ENCODE measurements around the gene HEMK1. TPM values are rescaled to one million over a fixed set of nuclear protein-coding genes. Genes with fewer than 3 reads are reported as not detected.

Gene HEMK1
- total RNA-seq, 2 experiments from 2014 or later = 97.1 to 101 TPM

GRCh38 chr3:50557106-50557505, 12.2 kb upstream of the HEMK1 start:
- Mint-ChIP-seq H3K9me3 (no peaks in the 10 kb centered on the region), H3K36me3 (ENCODE audit: low read depth) (peaks cover 3% of the 10 kb centered on the region), H3K27ac (no peak overlapping the region), H3K27me3 (no peaks in the 10 kb centered on the region), H3K4me1 (ENCODE audit: low read depth) (peaks cover 5% of the 10 kb centered on the region), H3K4me3 (no peak overlapping the region)
- intact Hi-C loops (cut with micrococcal nuclease) = no loop called here
- TF ChIP-seq CTCF (IDR thresholded peaks at IDR 0.05) = no peak
- CTCF ChIA-PET = interaction anchor here (8.9 kb wide), 1 partner anchor 15 kb away, joined by 36 read pairs; no protein-coding TSS in a partner anchor
- POLR2A ChIA-PET = interaction anchor here (0.6 to 2.6 kb wide), 5 partner anchors 10 to 125 kb away, joined by 3 to 13 read pairs (median 3); partner anchors contain the start of gene C3orf18
- ATAC-seq = no peak
- DNase-seq = no peak

- CTCF ChIA-PET = interaction anchor here (1.6 to 8.9 kb wide), 2 partner anchors 16 to 124 kb away, joined by 3 to 36 read pairs; no protein-coding TSS in a partner anchor
- ATAC-seq (no peak), DNase-seq (no peak)
- intact Hi-C loops (cut with micrococcal nuclease) = no loop called here
- Mint-ChIP-seq H3K4me3 (no peak overlapping the region), H3K4me1 (ENCODE audit: low read depth) (peaks cover 8% of the 10 kb centered on the region), H3K27me3 (no peaks in the 10 kb centered on the region), H3K36me3 (ENCODE audit: low read depth) (peaks cover 3% of the 10 kb centered on the region), H3K9me3 (no peaks in the 10 kb centered on the region), H3K27ac (no peak overlapping the region)
- no peak for TF ChIP-seq CTCF (IDR thresholded peaks at IDR 0.05)
- POLR2A ChIA-PET = interaction anchor here (1.6 to 2.6 kb wide), 2 partner anchors 9 to 52 kb away, joined by 9 to 13 read pairs; partner anchors contain the start of gene C3orf18
Observed at GRCh38 chr3:50557915-50558314, 11.4 kb upstream of the HEMK1 start.

- no peak overlapping the region for H3K27ac Mint-ChIP-seq
- peaks cover 19% of the 10 kb centered on the region for H3K4me1 Mint-ChIP-seq (ENCODE audit: low read depth)
- intact Hi-C loops (cut with micrococcal nuclease) = no loop called here
- ChIA-PET POLR2A (interaction anchor here (1.0 kb wide), 1 partner anchor 8 kb away, joined by 3 read pairs; the partner anchor contains the start of gene C3orf18), CTCF (interaction anchor here (0.7 to 0.9 kb wide), 2 partner anchors 9 to 35 kb away, joined by 3 read pairs; no protein-coding TSS in a partner anchor)
- ATAC-seq (no peak), DNase-seq (no peak)
- no peaks in the 10 kb centered on the region for H3K27me3 Mint-ChIP-seq
- TF ChIP-seq CTCF (IDR thresholded peaks at IDR 0.05) = no peak
- peaks cover 8% of the 10 kb centered on the region for H3K36me3 Mint-ChIP-seq (ENCODE audit: low read depth)
- H3K9me3 Mint-ChIP-seq = no peaks in the 10 kb centered on the region
- no peak overlapping the region for H3K4me3 Mint-ChIP-seq
Observed at GRCh38 chr3:50559702-50560101, 9.6 kb upstream of the HEMK1 start.

DNA sequence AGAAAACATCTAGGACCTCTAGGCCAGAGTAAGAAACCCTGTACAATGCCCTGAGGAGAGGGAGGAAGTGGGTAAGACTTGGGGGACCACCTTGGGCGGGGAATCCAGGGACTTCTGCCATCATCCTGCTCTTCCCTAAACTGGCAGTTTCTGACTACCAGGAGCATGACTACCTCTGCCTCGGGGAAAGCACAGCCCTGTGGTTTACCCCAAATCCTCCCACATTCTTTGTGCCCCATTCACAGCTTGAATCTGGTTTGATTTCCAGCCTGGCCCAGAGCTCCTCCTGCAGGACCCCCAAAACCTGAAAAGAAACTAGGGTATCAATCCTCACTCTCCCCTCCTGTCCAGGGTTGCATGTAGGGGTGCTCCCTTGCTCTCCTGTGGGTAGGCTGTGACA, 6.5 kb upstream of the HEMK1 start:
- Mint-ChIP-seq H3K27me3 (no peaks in the 10 kb centered on the region), H3K9me3 (no peaks in the 10 kb centered on the region), H3K4me1 (ENCODE audit: low read depth) (peaks cover 28% of the 10 kb centered on the region), H3K36me3 (ENCODE audit: low read depth) (peaks cover 19% of the 10 kb centered on the region), H3K27ac (no peak overlapping the region), H3K4me3 (no peak overlapping the region)
- intact Hi-C loops (cut with micrococcal nuclease) = no loop called here
- DNase-seq = no peak
- CTCF ChIA-PET = interaction anchor here (0.6 to 1.8 kb wide), 3 partner anchors 13 to 127 kb away, joined by 3 to 8 read pairs (median 3); no protein-coding TSS in a partner anchor
- POLR2A ChIA-PET = no interaction called here
- no peak for ATAC-seq
- TF ChIP-seq CTCF (IDR thresholded peaks at IDR 0.05) = no peak

DNA sequence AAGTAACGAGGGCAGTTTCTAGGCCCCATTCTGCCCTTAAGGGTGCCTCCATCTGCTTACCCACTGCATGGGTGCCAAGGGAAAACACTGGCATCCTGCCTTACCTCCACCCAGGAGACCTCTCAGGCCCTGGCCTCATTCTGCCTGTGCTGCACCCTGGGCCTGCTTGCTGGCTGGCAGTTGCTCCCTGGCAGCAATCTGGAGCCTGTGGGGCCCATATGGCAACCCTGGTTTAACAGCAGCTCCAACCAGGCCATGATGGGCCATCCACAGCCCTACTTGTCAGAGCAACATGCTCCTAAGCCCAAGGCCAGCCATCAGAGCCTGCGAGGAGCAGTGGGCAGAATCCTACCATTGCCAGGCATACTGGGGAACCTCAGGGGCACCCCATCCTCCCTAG, 5.5 kb upstream of the HEMK1 start:
- H3K27ac Mint-ChIP-seq = no peak overlapping the region
- intact Hi-C loops (cut with micrococcal nuclease) = no loop called here
- H3K4me3 Mint-ChIP-seq = no peak overlapping the region
- no peaks in the 10 kb centered on the region for H3K27me3 Mint-ChIP-seq
- no peak for TF ChIP-seq CTCF (IDR thresholded peaks at IDR 0.05)
- no peak for ATAC-seq
- ChIA-PET CTCF (interaction anchor here (0.9 to 1.8 kb wide), 2 partner anchors 21 to 128 kb away, joined by 3 to 8 read pairs; no protein-coding TSS in a partner anchor), POLR2A (interaction anchor here (1.3 kb wide), 1 partner anchor 10 kb away, joined by 4 read pairs; no protein-coding TSS in a partner anchor)
- no peak for DNase-seq
- peaks cover 28% of the 10 kb centered on the region for H3K4me1 Mint-ChIP-seq (ENCODE audit: low read depth)
- peaks cover 19% of the 10 kb centered on the region for H3K36me3 Mint-ChIP-seq (ENCODE audit: low read depth)
- H3K9me3 Mint-ChIP-seq = no peaks in the 10 kb centered on the region
